HG03135 (cell line): ENCODE data around the gene EIF3K.

Experiments
- ATAC-seq: cut with Tn5 transposase; IDR thresholded peaks from one replicate; pipeline ENCODE4 v1.9.1; 2021; ENCODE audit warnings: mild to moderate bottlenecking, moderate library complexity; ENCODE audit not compliant: unreplicated experiment

EIF3K gene

GRCh38 chr19:38665219-38665931 lies 46.4 kb downstream of the EIF3K start:
- ATAC-seq: no peak

GRCh38 chr19:38665950-38666662 lies 47.1 kb downstream of the EIF3K start:
- no peak for ATAC-seq

- peak; percentile 56 for ATAC-seq
These were observed 47.9 kb downstream of the EIF3K start for GRCh38 chr19:38666663-38667511.

GRCh38 chr19:38667661-38668171 lies 48.7 kb downstream of the EIF3K start:
- no peak for ATAC-seq

GRCh38 chr19:38669552-38669951 lies 50.6 kb downstream of the EIF3K start:
- ATAC-seq: no peak

- no peak for ATAC-seq
These were observed 52.0 kb downstream of the EIF3K start for GRCh38 chr19:38670921-38671398.

- ATAC-seq: no peak
These were observed 52.7 kb downstream of the EIF3K start for GRCh38 chr19:38671654-38672053.

GRCh38 chr19:38673030-38673429 lies 54.0 kb downstream of the EIF3K start:
- ATAC-seq: no peak

GRCh38 chr19:38674388-38675171 lies 55.6 kb downstream of the EIF3K start:
- ATAC-seq: no peak

- ATAC-seq: no peak
These were observed 56.6 kb downstream of the EIF3K start for GRCh38 chr19:38675611-38676010.

- ATAC-seq: no peak
These were observed 57.3 kb downstream of the EIF3K start for GRCh38 chr19:38676023-38676877.

- no peak for ATAC-seq
These were observed 58.1 kb downstream of the EIF3K start for GRCh38 chr19:38676878-38677646.

- no peak for ATAC-seq
These were observed 59.4 kb downstream of the EIF3K start for GRCh38 chr19:38678217-38678890.

- no peak for ATAC-seq
These were observed 60.0 kb downstream of the EIF3K start for GRCh38 chr19:38678891-38679494.

GRCh38 chr19:38679839-38680238 lies 60.9 kb downstream of the EIF3K start:
- ATAC-seq: no peak

- ATAC-seq: no peak
These were observed 63.3 kb downstream of the EIF3K start for GRCh38 chr19:38682195-38682867.

- no peak for ATAC-seq
These were observed 63.9 kb downstream of the EIF3K start for GRCh38 chr19:38682872-38683392.
